Measurements from ENCODE around the gene PRR12. TPM values are rescaled to one million over a fixed set of nuclear protein-coding genes. Genes with fewer than 3 reads are reported as not detected.

Gene PRR12
- 12.2 TPM for polyA plus RNA-seq (2013)

DNA sequence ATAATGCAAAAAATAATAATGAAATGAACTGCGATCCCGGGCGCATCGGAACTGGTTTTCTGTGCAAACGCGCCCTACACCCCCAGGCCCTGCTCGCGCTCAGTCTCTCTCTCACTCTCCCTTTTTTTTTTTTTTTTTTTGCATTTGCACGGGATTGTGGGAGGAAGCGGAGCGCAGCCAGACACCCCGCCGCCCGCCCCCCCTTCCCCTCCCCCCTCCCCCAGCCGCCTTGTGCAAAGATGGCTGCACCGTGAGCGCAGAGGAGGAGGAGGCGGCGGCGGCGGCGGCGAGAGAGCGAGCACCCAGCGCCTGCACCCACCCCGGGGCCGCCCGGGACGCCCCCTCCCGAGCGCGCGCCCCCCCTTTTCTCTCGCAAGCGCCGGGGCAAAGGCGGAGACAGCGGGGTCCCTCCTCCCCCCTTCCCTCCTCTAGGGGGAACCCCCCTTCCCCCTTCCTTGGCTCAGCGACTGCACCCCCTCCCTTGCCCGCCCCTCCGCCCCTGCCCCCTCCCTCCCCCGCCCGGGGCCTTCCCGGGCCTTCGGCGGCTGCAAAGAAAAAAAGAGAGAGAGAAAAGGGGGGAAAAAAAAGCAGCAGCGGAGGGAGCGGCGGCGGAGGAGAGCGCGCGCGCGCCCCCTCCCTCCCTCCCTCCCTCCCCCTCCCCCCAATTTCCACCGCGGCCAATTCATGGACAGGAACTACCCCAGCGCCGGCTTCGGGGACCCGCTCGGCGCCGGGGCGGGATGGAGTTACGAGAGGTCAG, at the start of gene PRR12:
TSS of gene PRR12 (plus strand) at position 212 of the 760 bp plus-strand sequence. CDS start at position 685, 473 bp downstream.
- Histone ChIP-seq H3K9me3 (ENCODE audit: control extremely low read depth in 1 of 5, control insufficient read depth in 4 of 5, insufficient read depth in 2 of 5, low read depth in 1 of 5, low read length in 4 of 5) (no peaks in the 10 kb centered on the region), H3K27me3 (replicated peaks in 2 of 5; ENCODE audit: control insufficient read depth in 4 of 5, insufficient read depth in 5 of 5, low read length in 4 of 5) (no peaks in the 10 kb centered on the region), H3K4me1 (ENCODE audit: control extremely low read depth in 1 of 4, control insufficient read depth in 4 of 4, insufficient read depth in 4 of 4, low read length in 3 of 4) (peaks cover 0 to 30% (median 27%) of the 10 kb centered on the region in 4 experiments), H3K27ac (ENCODE audit: insufficient read depth in 1 of 2, low read depth in 1 of 2, low read length in 2 of 2, poor library complexity in 1 of 2, severe bottlenecking in 2 of 2) (peak within 1 kb of the TSS; percentile 64 to 82), H3K36me3 (ENCODE audit: control insufficient read depth in 4 of 4, insufficient read depth in 4 of 4, low read length in 3 of 4) (peaks cover 0 to 23% (median 14%) of the 10 kb centered on the region in 4 experiments), H3K4me3 (ENCODE audit: control insufficient read depth in 1 of 7, extremely low read depth in 1 of 7, insufficient read depth in 4 of 7, low read depth in 2 of 7, low read length in 6 of 7) (peak within 1 kb of the TSS; percentile 82 to 96 (median 91))
- ChIA-PET POLR2A (interaction anchor here (0.6 to 5.2 kb wide), 4 partner anchors 11 to 86 kb away, joined by 3 to 28 read pairs (median 10); partner anchors contain the start of genes NOSIP, PRMT1, PRRG2 and RRAS), CTCF (interaction anchor here (0.7 to 2.0 kb wide), 3 partner anchors 49 to 93 kb away, joined by 3 to 6 read pairs (median 5); partner anchors contain the start of gene RRAS)
- DNase-seq, result peak; percentile 72 to 87 (median 81)
- WGBS (ENCODE audit: insufficient coverage), result 0% methylated on average over 9 of the region's 66 CpGs

DNA sequence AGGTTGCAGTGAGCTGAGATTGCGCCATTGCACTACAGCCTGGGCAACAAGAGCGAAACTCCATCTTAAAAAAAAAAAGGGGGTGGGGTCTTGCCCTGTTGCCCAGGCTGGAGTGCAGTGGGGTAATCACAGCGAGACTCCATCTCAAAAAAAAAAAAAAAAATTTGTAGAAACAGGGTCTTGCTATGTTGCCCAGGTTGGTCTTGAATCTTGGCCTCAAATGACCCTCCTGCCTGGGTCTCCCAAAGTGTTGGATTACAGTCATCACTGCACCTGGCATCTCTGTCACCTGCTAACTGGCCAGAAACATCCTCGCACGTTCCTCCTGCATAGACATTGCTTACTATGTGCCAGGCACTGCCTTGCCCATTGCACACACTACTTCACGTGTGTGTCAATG, 49.1 kb upstream of the PRR12 start:
- CTCF ChIA-PET, result interaction anchor here (0.7 to 1.2 kb wide), 3 partner anchors 39 to 1567 kb away, joined by 3 read pairs; no protein-coding TSS in a partner anchor
- no peaks in the 10 kb centered on the region for H3K36me3 ChIP-seq (ENCODE audit: control insufficient read depth in 4 of 4, insufficient read depth in 4 of 4, low read length in 3 of 4)
- H3K27ac ChIP-seq (ENCODE audit: insufficient read depth in 1 of 2, low read depth in 1 of 2, low read length in 2 of 2, poor library complexity in 1 of 2, severe bottlenecking in 2 of 2), result no peak overlapping the region
- WGBS (ENCODE audit: insufficient coverage), result 97% methylated on average over 5 of the region's 6 CpGs
- POLR2A ChIA-PET, result no interaction called here
- DNase-seq, result no peak
- no peak overlapping the region for H3K4me3 ChIP-seq (ENCODE audit: control insufficient read depth in 1 of 7, extremely low read depth in 1 of 7, insufficient read depth in 4 of 7, low read depth in 2 of 7, low read length in 6 of 7)
- peaks cover 0 to 12% (median 10%) of the 10 kb centered on the region in 4 experiments for H3K4me1 ChIP-seq (ENCODE audit: control extremely low read depth in 1 of 4, control insufficient read depth in 4 of 4, insufficient read depth in 4 of 4, low read length in 3 of 4)
- H3K9me3 ChIP-seq (ENCODE audit: control extremely low read depth in 1 of 5, control insufficient read depth in 4 of 5, insufficient read depth in 2 of 5, low read depth in 1 of 5, low read length in 4 of 5), result no peaks in the 10 kb centered on the region
- H3K27me3 ChIP-seq (replicated peaks in 2 of 5; ENCODE audit: control insufficient read depth in 4 of 5, insufficient read depth in 5 of 5, low read length in 4 of 5), result peaks cover 0 to 3% (median under 1%) of the 10 kb centered on the region in 5 experiments

DNA sequence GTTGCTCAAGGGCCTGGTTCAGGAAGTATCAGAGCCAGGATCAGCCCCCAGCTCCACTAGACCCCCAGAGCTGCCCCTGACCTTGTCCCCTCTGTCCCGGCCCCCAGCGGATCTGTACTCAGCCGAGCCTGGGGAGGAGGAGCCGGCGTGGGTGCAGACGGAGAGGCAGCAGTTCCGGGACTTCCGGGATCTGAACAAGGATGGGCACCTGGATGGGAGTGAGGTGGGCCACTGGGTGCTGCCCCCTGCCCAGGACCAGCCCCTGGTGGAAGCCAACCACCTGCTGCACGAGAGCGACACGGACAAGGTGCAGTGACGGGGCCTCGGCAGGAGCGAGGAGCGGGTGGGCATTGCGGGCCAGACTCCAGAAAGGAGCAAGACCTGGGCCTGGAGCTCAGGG, 48.5 kb upstream of the PRR12 start:
- H3K9me3 ChIP-seq (ENCODE audit: control extremely low read depth in 1 of 5, control insufficient read depth in 4 of 5, insufficient read depth in 2 of 5, low read depth in 1 of 5, low read length in 4 of 5), result no peaks in the 10 kb centered on the region
- no peak for DNase-seq
- H3K4me1 ChIP-seq (ENCODE audit: control extremely low read depth in 1 of 4, control insufficient read depth in 4 of 4, insufficient read depth in 4 of 4, low read length in 3 of 4), result peaks cover 0 to 8% (median 4%) of the 10 kb centered on the region in 4 experiments
- peaks cover 0 to 3% (median 0%) of the 10 kb centered on the region in 5 experiments for H3K27me3 ChIP-seq (replicated peaks in 2 of 5; ENCODE audit: control insufficient read depth in 4 of 5, insufficient read depth in 5 of 5, low read length in 4 of 5)
- no peak overlapping the region for H3K4me3 ChIP-seq (ENCODE audit: control insufficient read depth in 1 of 7, extremely low read depth in 1 of 7, insufficient read depth in 4 of 7, low read depth in 2 of 7, low read length in 6 of 7)
- H3K36me3 ChIP-seq (ENCODE audit: control insufficient read depth in 4 of 4, insufficient read depth in 4 of 4, low read length in 3 of 4), result no peaks in the 10 kb centered on the region
- ChIA-PET POLR2A (no interaction called here), CTCF (interaction anchor here (0.8 to 1.4 kb wide), 4 partner anchors 11 to 66 kb away, joined by 3 to 6 read pairs (median 3); no protein-coding TSS in a partner anchor)
- over 99% methylated on average over 13 of the region's 16 CpGs for WGBS (ENCODE audit: insufficient coverage)
- no peak overlapping the region for H3K27ac ChIP-seq (ENCODE audit: insufficient read depth in 1 of 2, low read depth in 1 of 2, low read length in 2 of 2, poor library complexity in 1 of 2, severe bottlenecking in 2 of 2)

- POLR2A ChIA-PET, result no interaction called here
- no peaks in the 10 kb centered on the region for H3K36me3 ChIP-seq (ENCODE audit: control insufficient read depth in 4 of 4, insufficient read depth in 4 of 4, low read length in 3 of 4)
- 99% methylated on average over 14 of the region's 14 CpGs for WGBS (ENCODE audit: insufficient coverage)
- peaks cover 0 to 2% (median 0%) of the 10 kb centered on the region in 4 experiments for H3K4me1 ChIP-seq (ENCODE audit: control extremely low read depth in 1 of 4, control insufficient read depth in 4 of 4, insufficient read depth in 4 of 4, low read length in 3 of 4)
- peaks cover 0 to 3% (median 0%) of the 10 kb centered on the region in 5 experiments for H3K27me3 ChIP-seq (replicated peaks in 2 of 5; ENCODE audit: control insufficient read depth in 4 of 5, insufficient read depth in 5 of 5, low read length in 4 of 5)
- no peak for DNase-seq
- no peaks in the 10 kb centered on the region for H3K9me3 ChIP-seq (ENCODE audit: control extremely low read depth in 1 of 5, control insufficient read depth in 4 of 5, insufficient read depth in 2 of 5, low read depth in 1 of 5, low read length in 4 of 5)
- CTCF ChIA-PET, result interaction anchor here (0.7 to 1.5 kb wide), 5 partner anchors 10 to 38 kb away, joined by 3 to 6 read pairs (median 3); no protein-coding TSS in a partner anchor
- no peak overlapping the region for H3K27ac ChIP-seq (ENCODE audit: insufficient read depth in 1 of 2, low read depth in 1 of 2, low read length in 2 of 2, poor library complexity in 1 of 2, severe bottlenecking in 2 of 2)
- H3K4me3 ChIP-seq (ENCODE audit: control insufficient read depth in 1 of 7, extremely low read depth in 1 of 7, insufficient read depth in 4 of 7, low read depth in 2 of 7, low read length in 6 of 7), result no peak overlapping the region
These were observed 48.0 kb upstream of the PRR12 start for GRCh38 chr19:49543032-49543431.

- no peaks in the 10 kb centered on the region for H3K36me3 ChIP-seq (ENCODE audit: control insufficient read depth in 4 of 4, insufficient read depth in 4 of 4, low read length in 3 of 4)
- POLR2A ChIA-PET, result no interaction called here
These were observed 46.8 kb upstream of the PRR12 start for GRCh38 chr19:49544154-49544553.

GRCh38 chr19:49546825-49547565, 44.0 kb upstream of the PRR12 start:
- H3K36me3 ChIP-seq (ENCODE audit: control insufficient read depth in 4 of 4, insufficient read depth in 4 of 4, low read length in 3 of 4), result no peaks in the 10 kb centered on the region

More at GRCh38 chr19:49544154-49544553, 46.8 kb upstream of the PRR12 start:
- no peak for DNase-seq
- Histone ChIP-seq H3K4me3 (ENCODE audit: control insufficient read depth in 1 of 7, extremely low read depth in 1 of 7, insufficient read depth in 4 of 7, low read depth in 2 of 7, low read length in 6 of 7) (no peak overlapping the region), H3K9me3 (ENCODE audit: control extremely low read depth in 1 of 5, control insufficient read depth in 4 of 5, insufficient read depth in 2 of 5, low read depth in 1 of 5, low read length in 4 of 5) (no peaks in the 10 kb centered on the region), H3K27me3 (replicated peaks in 2 of 5; ENCODE audit: control insufficient read depth in 4 of 5, insufficient read depth in 5 of 5, low read length in 4 of 5) (peaks cover 0 to 2% (median 0%) of the 10 kb centered on the region in 5 experiments), H3K4me1 (ENCODE audit: control extremely low read depth in 1 of 4, control insufficient read depth in 4 of 4, insufficient read depth in 4 of 4, low read length in 3 of 4) (peaks cover 0 to 8% (median 1%) of the 10 kb centered on the region in 4 experiments), H3K27ac (ENCODE audit: insufficient read depth in 1 of 2, low read depth in 1 of 2, low read length in 2 of 2, poor library complexity in 1 of 2, severe bottlenecking in 2 of 2) (no peak overlapping the region)
- CTCF ChIA-PET, result interaction anchor here (1.1 to 1.5 kb wide), 2 partner anchors 9 to 25 kb away, joined by 3 to 6 read pairs; no protein-coding TSS in a partner anchor
- 59% methylated on average over 5 of the region's 5 CpGs for WGBS (ENCODE audit: insufficient coverage)

More at GRCh38 chr19:49546825-49547565, 44.0 kb upstream of the PRR12 start:
- POLR2A ChIA-PET, result interaction anchor here (0.9 to 1.2 kb wide), 2 partner anchors 33 to 44 kb away, joined by 3 to 4 read pairs; no protein-coding TSS in a partner anchor
- Histone ChIP-seq H3K9me3 (ENCODE audit: control extremely low read depth in 1 of 5, control insufficient read depth in 4 of 5, insufficient read depth in 2 of 5, low read depth in 1 of 5, low read length in 4 of 5) (no peaks in the 10 kb centered on the region), H3K27ac (ENCODE audit: insufficient read depth in 1 of 2, low read depth in 1 of 2, low read length in 2 of 2, poor library complexity in 1 of 2, severe bottlenecking in 2 of 2) (no peak overlapping the region), H3K4me3 (ENCODE audit: control insufficient read depth in 1 of 7, extremely low read depth in 1 of 7, insufficient read depth in 4 of 7, low read depth in 2 of 7, low read length in 6 of 7) (no peak overlapping the region), H3K4me1 (ENCODE audit: control extremely low read depth in 1 of 4, control insufficient read depth in 4 of 4, insufficient read depth in 4 of 4, low read length in 3 of 4) (peaks cover 0 to 8% (median 2%) of the 10 kb centered on the region in 4 experiments), H3K27me3 (replicated peaks in 2 of 5; ENCODE audit: control insufficient read depth in 4 of 5, insufficient read depth in 5 of 5, low read length in 4 of 5) (no peaks in the 10 kb centered on the region)
- peak; percentile 80 to 89 (median 85) for DNase-seq
- no CpG with 5 or more reads among the region's 9 CpGs for WGBS (ENCODE audit: insufficient coverage)
- CTCF ChIA-PET, result interaction anchor here (0.6 to 9.5 kb wide), 14 partner anchors 10 to 1444 kb away, joined by 3 to 69 read pairs (median 5); partner anchors contain the start of genes PRMT1 and RCN3

Data from common myeloid progenitor, CD34-positive (primary cell).